Endothelial cell of umbilical vein (primary cell): ENCODE data around the gene SLC5A12. TPM values are rescaled to one million over a fixed set of nuclear protein-coding genes. Genes with fewer than 3 reads are reported as not detected.

Experiments
- BruUV-seq: library from RNA; stranded (reverse); fragments of 400-500 nt; replicated peaks from 2 replicates; lab custom pipeline; 2021; lab: Mats Ljungman, UMichigan
- CTCF ChIA-PET: fragments of 300-600, 350-600 bp; sonication (Branson Sonifier 250); formaldehyde crosslinking; loops from one replicate; lab custom pipeline; 2021; ENCODE audit warnings: antibody characterized with exemption, inconsistent platforms; lab: Charles Lee
- POLR2A ChIA-PET: fragments of 300-600, 350-600 bp; sonication (Branson Sonifier 250); formaldehyde crosslinking; loops from one replicate; lab custom pipeline; 2021; ENCODE audit warnings: antibody characterized with exemption, inconsistent platforms; lab: Charles Lee
- DNase-seq: peaks from one replicate; pipeline ENCODE4 v3.0.0-alpha.2; 2011; ENCODE audit warnings: low read depth, low spot score
- FAIRE-seq: peaks from 2 replicates; lab custom pipeline; 2011; peaks lifted over from hg19 to GRCh38; lab: Jason Lieb, UNC
- H2AFZ ChIP-seq: 2 replicates; pipeline ENCODE4 v1.6.0; 2012; ENCODE audit warnings: low read depth, low read length, control low read depth, inconsistent platforms
- H3K27ac ChIP-seq: 2 replicates; pipeline ENCODE4 v1.5.1; 2011; ENCODE audit warnings: low read depth, mild to moderate bottlenecking, control low read depth, low read length, moderate library complexity; ENCODE audit not compliant: insufficient read depth
- H3K27me3 ChIP-seq, 2 experiments: 2 replicates each; pipeline versions ENCODE4 v1.6.0 to v1.6.1; 2011; ENCODE audit warnings: low read length in 2 of 2, mixed read lengths in 1 of 2; ENCODE audit not compliant: control insufficient read depth in 2 of 2, insufficient read depth in 2 of 2
- H3K36me3 ChIP-seq, 2 experiments: 2 replicates in 1 of 2; 3 replicates in 1 of 2; pipeline ENCODE4 v1.5.1; 2011; ENCODE audit warnings: low read length in 2 of 2, mild to moderate bottlenecking in 1 of 2, moderate library complexity in 1 of 2; ENCODE audit not compliant: control insufficient read depth in 2 of 2, insufficient read depth in 2 of 2; ENCODE audit errors: extremely low read depth in 1 of 2
- H3K4me1 ChIP-seq: 3 replicates; pipeline ENCODE4 v1.5.1; 2011; ENCODE audit warnings: mild to moderate bottlenecking, low read length; ENCODE audit not compliant: control insufficient read depth, insufficient read depth; ENCODE audit errors: extremely low read depth
- H3K4me2 ChIP-seq: 2 replicates; pipeline ENCODE4 v1.6.1; 2011; ENCODE audit warnings: low read length, control low read depth, mixed read lengths; ENCODE audit not compliant: insufficient read depth
- H3K4me3 ChIP-seq, 3 experiments: fragments of 200-600 bp in 1 of 3; sonication (generic), shearing (Covaris generic) in 1 of 3; replicated peaks in 1 of 3; 2 replicates each; pipeline ENCODE4 v1.5.1; 2011 to 2016; ENCODE audit warnings: control low read depth in 3 of 3, low read length in 3 of 3, mild to moderate bottlenecking in 2 of 3, inconsistent platforms in 1 of 3, low read depth in 1 of 3, moderate library complexity in 1 of 3; ENCODE audit not compliant: insufficient read depth in 1 of 3
- H3K79me2 ChIP-seq: 2 replicates; pipeline ENCODE4 v1.6.0; 2012; ENCODE audit warnings: low read length, inconsistent platforms; ENCODE audit not compliant: control insufficient read depth, insufficient read depth
- H3K9ac ChIP-seq: replicated peaks from 2 replicates; pipeline ENCODE3; 2011; ENCODE audit warnings: low read length, control low read depth; ENCODE audit not compliant: insufficient read depth; ENCODE audit errors: extremely low read depth
- H3K9me1 ChIP-seq: replicated peaks from 3 replicates; pipeline ENCODE4 v1.6.0; 2011; ENCODE audit warnings: mild to moderate bottlenecking, low read length; ENCODE audit not compliant: control insufficient read depth, insufficient read depth; ENCODE audit errors: extremely low read depth
- H3K9me3 ChIP-seq: replicated peaks from 2 replicates; pipeline ENCODE4 v1.5.1; 2012; ENCODE audit warnings: low read length, inconsistent platforms; ENCODE audit not compliant: control insufficient read depth, insufficient read depth
- H4K20me1 ChIP-seq: replicated peaks from 2 replicates; pipeline ENCODE3; 2011; ENCODE audit warnings: mild to moderate bottlenecking, low read length; ENCODE audit not compliant: control insufficient read depth, insufficient read depth; ENCODE audit errors: extremely low read depth
- CTCF ChIP-seq, 2 donors: IDR thresholded peaks; 1 replicate in 1 of 2; 2 replicates in 1 of 2; pipeline ENCODE4 v1.5.1; 2011; ENCODE audit warnings: low read length in 2 of 2, mild to moderate bottlenecking in 2 of 2, moderate library complexity in 2 of 2, control low read depth in 1 of 2, inconsistent platforms in 1 of 2, low read depth in 1 of 2; ENCODE audit not compliant: insufficient read depth in 1 of 2; ENCODE audit errors: extremely low read depth in 1 of 2
- EZH2 ChIP-seq: IDR thresholded peaks from 2 replicates; pipeline ENCODE4 v1.6.1; 2012; ENCODE audit warnings: borderline replicate concordance, low read depth, mild to moderate bottlenecking, moderate library complexity, low read length, inconsistent platforms; ENCODE audit not compliant: severe bottlenecking
- FOS ChIP-seq: IDR thresholded peaks from 2 replicates; pipeline ENCODE4 v1.6.1; 2011; ENCODE audit warnings: mild to moderate bottlenecking, low read length, moderate library complexity, borderline replicate concordance; ENCODE audit not compliant: insufficient read depth
- GATA2 ChIP-seq: IDR thresholded peaks from 2 replicates; pipeline ENCODE4 v1.7.0; 2011; ENCODE audit warnings: low read depth, mild to moderate bottlenecking, moderate library complexity, mixed read lengths, low read length; ENCODE audit not compliant: insufficient read length, insufficient read depth
- JUN ChIP-seq: IDR thresholded peaks from 2 replicates; pipeline ENCODE4 v1.6.1; 2011; ENCODE audit warnings: borderline replicate concordance, low read depth; ENCODE audit not compliant: insufficient read length, insufficient read depth
- MAX ChIP-seq: IDR thresholded peaks from 2 replicates; pipeline ENCODE4 v1.6.1; 2011; ENCODE audit not compliant: insufficient read depth, insufficient read length
- MYC ChIP-seq: IDR thresholded peaks from one replicate; pipeline ENCODE4 v1.6.1; 2011; ENCODE audit warnings: mild to moderate bottlenecking, low read depth, low read length
- POLR2A ChIP-seq: IDR thresholded peaks from 2 replicates; pipeline ENCODE4 v1.6.1; 2012; ENCODE audit warnings: low read depth, mild to moderate bottlenecking, control low read depth, low read length
- POLR2AphosphoS5 ChIP-seq: IDR thresholded peaks from 2 replicates; pipeline ENCODE4 v1.6.1; 2012; ENCODE audit warnings: low read depth, mild to moderate bottlenecking, control low read depth, low read length, moderate library complexity; ENCODE audit not compliant: insufficient read depth
- dilution Hi-C: fragments of 300-500 bp; cut with MboI; formaldehyde crosslinking; loops from one replicate; pipeline ENCODE4 v1.15.0; 2019; ENCODE audit warnings: low sequenced_read_pairs; ENCODE audit not compliant: extremely low pct_ligation_motif_present
- intact Hi-C: fragments of 100-400 bp; cut with micrococcal nuclease; formaldehyde crosslinking; loops from one replicate; pipeline ENCODE4 v1.10.0; 2022
- polyA plus RNA-seq, 4 experiments: library from polyadenylated mRNA; depleted of rRNA in 3 of 4; stranded (reverse) in 3 of 4; unstranded in 1 of 4; fragments of >200 nt; gene quantifications; 2 replicates each; pipeline versions ENCODE4 v1.2.1 to v1.2.3, GENCODE V29; 2011 to 2012; ENCODE audit warnings: missing spikeins in 1 of 4
- total RNA-seq: library from RNA; stranded (reverse); gene quantifications from 2 replicates; pipeline ENCODE4 v1.2.3, GENCODE V29; 2021

SLC5A12 gene
- total and polyA plus RNA-seq, 2 donors (not counting 3 experiments of a cell fraction or from before 2014, with no cell fraction given): not detected

DNA sequence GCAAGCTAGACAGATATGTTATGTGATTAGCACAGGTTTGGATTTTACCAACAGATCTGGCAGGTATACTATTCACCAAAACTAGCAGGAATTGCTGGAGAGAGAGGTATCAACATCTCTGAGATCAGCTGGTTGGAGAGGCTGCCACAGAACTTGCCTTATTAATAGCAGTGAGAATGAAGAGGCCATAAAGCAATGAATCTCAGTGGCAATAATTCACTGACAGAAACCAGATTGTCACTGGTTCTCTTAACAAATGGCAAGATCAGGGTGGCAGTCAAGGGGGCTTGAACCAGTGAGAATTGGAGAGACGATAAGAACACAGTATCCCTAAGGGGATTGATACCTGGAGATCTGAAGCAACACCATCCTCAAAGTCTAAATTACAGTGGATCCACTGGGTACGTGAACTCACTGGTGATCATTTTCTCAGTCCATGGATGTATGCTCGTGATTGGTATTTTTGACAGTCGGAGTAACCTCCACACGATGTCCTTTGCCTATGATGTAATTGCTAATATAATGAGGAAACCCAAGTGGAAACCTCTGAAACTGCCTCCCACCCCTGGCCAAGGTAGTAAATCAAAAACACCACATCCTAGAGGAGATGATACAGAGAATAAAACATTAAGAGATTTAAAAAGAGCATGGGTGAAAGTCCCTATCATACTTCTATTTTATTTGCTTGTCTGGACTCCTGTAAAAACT is 17.7 kb upstream of the SLC5A12 start:
- Histone ChIP-seq H3K9ac (no peak overlapping the region), H3K4me3 (no peak overlapping the region), H3K27ac (no peak overlapping the region), H3K27me3 (no peaks in the 10 kb centered on the region), H3K79me2 (no peaks in the 10 kb centered on the region), H2AFZ (no peak overlapping the region), H3K9me3 (no peaks in the 10 kb centered on the region), H3K36me3 (no peaks in the 10 kb centered on the region), H4K20me1 (no peaks in the 10 kb centered on the region), H3K9me1 (no peaks in the 10 kb centered on the region), H3K4me2 (no peak overlapping the region), H3K4me1 (no peaks in the 10 kb centered on the region)
- no peak for FAIRE-seq
- no TSS peak for BruUV-seq
- ChIA-PET POLR2A (no interaction called here), CTCF (no interaction called here)
- no peak for TF ChIP-seq MYC
- no peak for TF ChIP-seq POLR2A
- no peak for TF ChIP-seq FOS
- TF ChIP-seq JUN: no peak
- no peak for TF ChIP-seq CTCF (IDR thresholded peaks at IDR 0.05; ENCODE audit: extremely low read depth in 1 of 2, insufficient read depth in 1 of 2, low read depth in 1 of 2, low read length in 2 of 2)
- no peak for TF ChIP-seq GATA2
- no peak for TF ChIP-seq MAX
- no peak for TF ChIP-seq POLR2AphosphoS5
- no peak for TF ChIP-seq EZH2
- no peak for DNase-seq
- intact Hi-C loops (no loop called here), dilution Hi-C loops (no loop called here)
